Activated CD4-positive, alpha-beta T cell treated with anti-CD3 and anti-CD28 coated beads, Interleukin-2, Interleukin-4, amounts not matched to agents 100 ng/mL and 50 ng/mL, durations not matched to agents 16 hours and 8 hours (primary cell): Measurements from ENCODE around the gene TMEM131.
"Not testable (repeated sequence)": the region's sequence is repeated elsewhere in the genome, so short reads cannot be mapped to it uniquely, and the experiment has no call there.

ENCODE experiments used
- DNase-seq: peaks from one replicate; pipeline ENCODE4 v3.0.0-alpha.2; 2020; ENCODE audit warnings: low spot score

Gene TMEM131

DNA sequence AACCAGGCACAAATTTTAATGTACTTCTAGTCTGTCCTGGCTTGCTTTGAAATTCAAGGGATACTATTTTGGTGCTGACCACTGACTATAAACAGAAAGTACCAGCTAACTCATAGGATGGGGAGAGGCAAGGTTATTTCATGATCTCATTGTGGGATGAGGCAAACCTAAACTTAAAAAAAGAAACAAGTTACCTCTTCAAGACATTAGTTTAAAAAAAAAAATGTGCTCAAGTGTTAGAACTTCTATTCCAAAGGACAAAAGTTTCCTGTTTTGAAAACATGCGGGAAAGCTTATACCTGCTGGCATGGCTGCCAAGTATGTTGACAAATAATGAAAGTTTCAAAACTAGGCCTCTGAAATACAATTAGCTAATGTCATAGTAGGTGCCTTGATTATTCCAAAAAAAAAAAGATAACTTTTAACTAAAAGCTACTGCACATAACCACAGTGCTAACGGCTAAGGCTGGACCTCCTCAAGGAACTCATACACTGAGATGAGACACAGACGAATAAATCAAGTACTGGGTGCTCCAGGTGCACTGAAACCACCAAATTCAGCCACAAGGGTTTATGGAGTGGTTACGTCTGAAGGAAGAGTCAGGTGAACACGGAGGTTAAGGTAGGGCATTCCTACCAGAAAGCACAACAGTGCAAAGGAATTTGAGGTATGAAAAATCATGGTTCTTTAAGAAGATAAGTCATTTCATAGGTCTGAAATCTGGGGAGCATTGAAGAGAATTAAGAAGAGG, 38.1 kb downstream of the TMEM131 start:
- DNase-seq: no peak

GRCh38 chr2:97956753-97957152, 39.0 kb downstream of the TMEM131 start:
- not testable (repeated sequence) for DNase-seq

- no peak for DNase-seq
Observed at GRCh38 chr2:97953853-97954252, 41.9 kb downstream of the TMEM131 start.

DNA sequence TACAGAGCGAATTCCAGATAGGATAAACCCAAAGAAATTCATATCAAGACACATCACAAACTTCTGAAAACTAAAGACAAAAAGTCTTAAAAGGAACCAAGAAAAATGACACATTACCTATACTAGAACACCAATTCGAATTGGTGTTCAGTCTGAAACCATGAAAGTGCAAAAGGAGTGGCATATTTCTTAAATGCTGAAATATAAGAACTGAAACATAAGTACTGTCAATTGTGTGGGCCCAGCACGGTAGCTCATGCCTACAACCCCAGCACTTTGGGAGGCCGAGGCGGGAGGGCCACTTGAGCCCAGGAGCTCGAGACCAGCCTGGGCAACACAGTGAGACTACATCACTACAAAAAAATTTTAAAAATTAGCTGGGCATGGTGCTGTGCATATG, 43.4 kb downstream of the TMEM131 start:
- no peak for DNase-seq

DNA sequence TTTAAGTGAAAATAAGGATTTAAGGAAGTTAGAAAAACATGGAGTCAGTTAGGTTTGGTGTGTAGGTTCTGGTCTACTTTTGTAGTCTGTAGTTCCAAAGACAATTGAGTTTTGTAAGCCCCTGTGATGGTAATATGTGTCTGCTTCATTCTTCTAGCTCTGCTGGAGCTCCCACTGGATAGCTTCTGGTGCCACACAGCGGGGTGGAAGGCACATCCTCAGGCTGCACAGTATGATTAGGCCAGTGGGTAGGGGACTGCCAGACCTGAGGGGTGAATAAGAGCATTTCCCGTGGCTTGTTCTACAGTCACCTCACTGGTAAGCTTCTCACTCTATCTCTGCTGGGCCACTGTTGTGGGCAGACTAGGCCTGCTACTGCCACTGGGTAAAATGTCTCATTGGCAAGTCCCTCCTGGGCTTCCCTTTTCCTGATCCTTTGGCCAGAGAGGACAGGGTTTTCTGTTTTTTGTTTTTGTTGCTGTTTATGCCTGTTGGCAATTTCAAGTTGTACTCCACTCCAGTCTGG, 44.5 kb downstream of the TMEM131 start:
- DNase-seq: no peak

DNA sequence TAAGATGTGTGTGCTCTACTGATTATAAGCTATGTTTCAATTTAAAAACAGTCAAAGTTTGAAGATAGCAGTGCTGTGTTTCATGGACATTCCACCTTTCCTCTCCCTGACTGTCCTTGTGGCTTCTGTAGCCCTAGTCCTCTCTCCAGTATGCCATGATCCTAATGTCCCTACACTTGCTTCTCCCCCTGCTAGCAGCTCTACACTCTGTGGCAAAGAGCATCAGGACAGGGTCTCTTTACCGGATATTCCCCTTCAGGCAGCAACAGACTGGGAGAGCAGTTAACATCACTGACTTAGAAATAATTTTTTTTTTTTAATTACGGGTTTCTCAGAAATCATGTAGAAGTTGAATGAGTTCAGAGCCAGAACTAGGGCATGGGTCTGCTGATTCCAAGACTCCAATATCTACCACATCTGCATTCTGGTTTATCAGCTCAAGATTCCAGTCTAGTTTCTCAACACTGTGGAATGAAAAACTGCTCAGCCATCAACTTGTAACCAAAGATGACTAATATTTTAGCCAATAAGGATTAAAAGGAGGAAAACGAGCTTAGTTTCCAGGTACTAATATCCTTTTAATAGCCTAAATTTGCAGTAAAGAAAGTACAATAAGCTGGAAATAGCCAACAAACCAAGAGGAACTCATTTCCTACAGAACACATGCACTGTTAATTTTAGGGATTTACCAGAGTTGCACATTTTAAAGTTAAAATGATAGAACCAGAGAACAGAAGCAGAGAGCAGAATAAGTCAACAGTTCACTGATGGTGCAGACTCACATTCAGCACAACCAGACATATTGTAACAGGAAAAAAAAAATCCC, 45.2 kb downstream of the TMEM131 start:
- DNase-seq: no peak

DNA sequence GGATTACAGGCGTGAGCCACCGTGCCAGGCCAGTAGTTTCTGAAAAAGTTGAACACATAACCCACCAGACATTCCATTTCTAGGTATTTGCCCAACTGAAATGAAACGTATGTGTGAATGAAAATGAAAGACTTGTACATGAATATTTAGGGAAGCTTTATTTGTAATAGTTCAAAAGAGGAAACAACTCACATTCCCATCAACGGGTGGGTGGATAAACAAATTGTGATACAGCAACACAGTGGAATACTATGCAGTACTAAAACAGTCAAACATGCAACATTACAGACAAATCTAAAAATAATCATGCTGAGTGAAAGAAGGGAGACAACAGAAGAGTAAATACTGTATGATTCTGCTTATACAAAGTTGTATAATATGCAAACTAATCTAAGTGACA, 46.8 kb downstream of the TMEM131 start:
- DNase-seq: no peak

- no peak for DNase-seq
Observed at GRCh38 chr2:97945791-97946190, 50.0 kb downstream of the TMEM131 start.

GRCh38 chr2:97936881-97937280, 58.9 kb downstream of the TMEM131 start:
- DNase-seq: no peak

GRCh38 chr2:97936199-97936598, 59.5 kb downstream of the TMEM131 start:
- no peak for DNase-seq

DNA sequence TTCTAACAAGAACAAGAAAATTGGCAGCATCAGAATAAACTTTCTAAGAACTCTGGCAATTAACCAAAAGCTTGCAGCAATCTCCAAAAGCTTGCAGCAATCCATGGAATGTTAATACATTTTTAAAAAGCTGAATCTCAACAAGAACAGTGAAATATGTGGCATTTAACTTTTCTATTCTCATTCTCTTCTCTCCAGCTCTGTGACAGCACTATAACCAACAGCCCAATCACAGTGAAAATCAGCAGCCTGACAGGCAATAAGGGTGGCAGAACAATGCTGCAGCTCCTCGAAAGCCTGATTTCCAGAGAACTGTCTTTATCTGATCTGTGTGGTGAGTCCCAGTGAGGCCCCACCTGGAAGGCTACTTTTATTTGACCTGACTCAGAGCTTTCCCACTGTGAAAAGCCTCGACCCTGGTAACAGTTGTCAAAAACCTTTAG, 60.0 kb downstream of the TMEM131 start:
- DNase-seq: no peak

DNA sequence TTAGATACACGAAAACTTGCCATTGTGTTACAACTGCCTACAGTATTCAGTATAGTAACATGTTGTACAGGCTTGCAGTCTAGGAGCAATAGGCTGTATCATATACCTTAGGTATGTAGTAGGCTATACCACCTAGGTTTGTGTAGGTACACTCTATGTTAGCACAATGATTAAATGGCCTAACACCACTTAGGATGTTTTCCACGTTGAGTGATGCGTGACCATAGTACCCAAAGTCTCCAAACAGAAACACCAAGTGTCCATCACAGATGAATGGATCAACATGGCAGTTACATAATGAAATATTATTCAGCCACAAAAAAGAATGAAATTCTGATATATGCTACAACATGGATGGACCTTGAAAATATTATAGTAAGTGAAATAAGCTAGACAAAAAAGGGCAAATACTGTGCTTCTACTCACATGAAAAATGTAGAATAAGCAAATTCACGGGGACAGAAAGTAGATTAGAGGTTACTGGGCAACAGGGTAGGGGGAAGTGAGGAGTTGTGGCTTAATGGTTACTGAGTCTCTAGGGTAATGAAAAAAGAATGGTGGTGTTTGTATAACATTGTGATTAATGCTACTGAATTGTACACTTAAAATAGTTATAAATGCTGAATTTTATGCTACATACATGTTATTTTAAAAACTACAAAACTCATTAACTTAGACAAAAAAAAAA, 62.6 kb downstream of the TMEM131 start:
- DNase-seq: no peak

- no peak for DNase-seq
Observed at GRCh38 chr2:97931858-97932225, 63.9 kb downstream of the TMEM131 start.

DNA sequence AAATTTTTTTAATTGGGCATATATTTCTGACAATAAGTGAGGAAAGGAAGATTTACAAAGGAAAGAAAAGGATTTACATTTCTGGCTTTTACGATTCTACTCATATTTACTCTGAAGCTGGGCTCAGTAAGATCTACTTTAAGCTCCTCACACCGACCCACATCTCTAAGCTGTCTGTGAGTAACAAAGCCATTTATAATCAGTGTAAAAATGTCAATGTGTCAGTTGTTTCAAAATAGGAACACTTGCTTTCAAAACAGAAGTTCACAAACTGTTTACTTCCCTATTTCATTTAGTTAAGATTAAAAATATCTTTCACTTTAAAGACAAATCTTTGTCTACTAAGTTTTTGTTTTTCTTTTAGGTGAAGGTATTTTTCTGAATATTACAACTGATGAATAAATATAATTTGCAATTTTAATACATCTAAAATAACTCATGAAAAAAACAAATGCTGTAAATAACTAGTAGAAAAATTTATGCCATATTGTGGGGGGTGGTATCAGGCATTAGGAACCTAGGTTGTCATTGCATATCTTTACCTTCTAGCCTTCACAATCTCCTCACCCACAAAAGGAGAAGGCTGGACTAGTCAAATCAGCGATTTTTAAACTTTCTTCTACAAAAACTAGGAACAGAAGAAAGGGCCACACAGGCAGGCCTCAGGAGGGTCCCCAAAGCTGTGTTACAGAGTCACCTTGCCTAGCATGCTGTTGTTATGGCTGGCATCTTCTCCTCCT, 64.5 kb downstream of the TMEM131 start:
- no peak for DNase-seq

GRCh38 chr2:97928591-97928990, 67.2 kb downstream of the TMEM131 start:
- no peak for DNase-seq

DNA sequence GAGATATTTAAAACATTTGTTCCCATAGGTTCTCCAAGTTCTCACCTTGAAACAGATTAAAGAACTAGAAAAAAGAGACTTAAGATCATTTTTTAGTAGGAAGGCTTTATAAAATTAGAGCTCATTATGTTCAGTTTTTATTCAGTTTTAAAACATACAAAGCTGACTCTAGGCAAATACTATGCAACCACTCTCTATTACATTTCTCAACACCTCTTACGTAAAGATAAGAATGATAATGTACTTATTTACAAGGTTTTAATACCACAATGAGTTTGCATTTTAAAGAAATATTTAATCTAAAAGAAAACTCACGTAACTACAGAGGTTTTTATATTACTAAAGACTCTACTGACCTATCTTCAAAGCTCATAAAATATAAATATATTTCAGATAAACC, 68.8 kb downstream of the TMEM131 start:
- DNase-seq: no peak

- DNase-seq: no peak
Observed at GRCh38 chr2:97924194-97924593, 71.6 kb downstream of the TMEM131 start.

GRCh38 chr2:97919858-97920257, 75.9 kb downstream of the TMEM131 start:
- no peak for DNase-seq

GRCh38 chr2:97918818-97919217, 76.9 kb downstream of the TMEM131 start:
- no peak for DNase-seq

- DNase-seq: not testable (repeated sequence)
Observed at GRCh38 chr2:97917668-97918067, 78.1 kb downstream of the TMEM131 start.

GRCh38 chr2:97914691-97915213, 81.0 kb downstream of the TMEM131 start:
- no peak for DNase-seq

- no peak for DNase-seq
Observed at GRCh38 chr2:97913846-97914245, 81.9 kb downstream of the TMEM131 start.
